ENCODE data around the gene DHX15. TPM values are rescaled to one million over a fixed set of nuclear protein-coding genes. Genes with fewer than 3 reads are reported as not detected.

DHX15 gene
- total and polyA plus RNA-seq, 2 of the 8 experiments (the other 6 are each of a cell fraction or from before 2014, with no cell fraction given), result 126 to 286 TPM

DNA sequence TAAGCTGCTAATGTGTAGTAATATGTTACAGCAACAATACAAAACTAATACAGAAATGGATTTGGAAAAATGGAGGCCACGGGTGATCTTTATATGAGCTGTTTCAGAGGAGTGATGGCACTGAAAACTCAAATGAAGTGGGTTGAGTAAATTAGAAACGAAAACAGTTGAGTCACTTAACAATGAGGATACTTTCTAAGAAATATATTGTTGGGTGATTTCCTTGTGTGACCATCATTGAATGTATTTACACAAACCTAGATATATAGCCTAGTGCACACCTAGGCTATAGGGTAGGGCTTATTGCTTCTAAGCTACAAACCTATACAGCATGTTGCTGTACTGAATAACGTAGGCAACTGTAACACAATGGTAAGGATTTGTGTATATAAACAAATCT, 30.5 kb upstream of the DHX15 start (continued):
- TF ChIP-seq, protein P1, sequence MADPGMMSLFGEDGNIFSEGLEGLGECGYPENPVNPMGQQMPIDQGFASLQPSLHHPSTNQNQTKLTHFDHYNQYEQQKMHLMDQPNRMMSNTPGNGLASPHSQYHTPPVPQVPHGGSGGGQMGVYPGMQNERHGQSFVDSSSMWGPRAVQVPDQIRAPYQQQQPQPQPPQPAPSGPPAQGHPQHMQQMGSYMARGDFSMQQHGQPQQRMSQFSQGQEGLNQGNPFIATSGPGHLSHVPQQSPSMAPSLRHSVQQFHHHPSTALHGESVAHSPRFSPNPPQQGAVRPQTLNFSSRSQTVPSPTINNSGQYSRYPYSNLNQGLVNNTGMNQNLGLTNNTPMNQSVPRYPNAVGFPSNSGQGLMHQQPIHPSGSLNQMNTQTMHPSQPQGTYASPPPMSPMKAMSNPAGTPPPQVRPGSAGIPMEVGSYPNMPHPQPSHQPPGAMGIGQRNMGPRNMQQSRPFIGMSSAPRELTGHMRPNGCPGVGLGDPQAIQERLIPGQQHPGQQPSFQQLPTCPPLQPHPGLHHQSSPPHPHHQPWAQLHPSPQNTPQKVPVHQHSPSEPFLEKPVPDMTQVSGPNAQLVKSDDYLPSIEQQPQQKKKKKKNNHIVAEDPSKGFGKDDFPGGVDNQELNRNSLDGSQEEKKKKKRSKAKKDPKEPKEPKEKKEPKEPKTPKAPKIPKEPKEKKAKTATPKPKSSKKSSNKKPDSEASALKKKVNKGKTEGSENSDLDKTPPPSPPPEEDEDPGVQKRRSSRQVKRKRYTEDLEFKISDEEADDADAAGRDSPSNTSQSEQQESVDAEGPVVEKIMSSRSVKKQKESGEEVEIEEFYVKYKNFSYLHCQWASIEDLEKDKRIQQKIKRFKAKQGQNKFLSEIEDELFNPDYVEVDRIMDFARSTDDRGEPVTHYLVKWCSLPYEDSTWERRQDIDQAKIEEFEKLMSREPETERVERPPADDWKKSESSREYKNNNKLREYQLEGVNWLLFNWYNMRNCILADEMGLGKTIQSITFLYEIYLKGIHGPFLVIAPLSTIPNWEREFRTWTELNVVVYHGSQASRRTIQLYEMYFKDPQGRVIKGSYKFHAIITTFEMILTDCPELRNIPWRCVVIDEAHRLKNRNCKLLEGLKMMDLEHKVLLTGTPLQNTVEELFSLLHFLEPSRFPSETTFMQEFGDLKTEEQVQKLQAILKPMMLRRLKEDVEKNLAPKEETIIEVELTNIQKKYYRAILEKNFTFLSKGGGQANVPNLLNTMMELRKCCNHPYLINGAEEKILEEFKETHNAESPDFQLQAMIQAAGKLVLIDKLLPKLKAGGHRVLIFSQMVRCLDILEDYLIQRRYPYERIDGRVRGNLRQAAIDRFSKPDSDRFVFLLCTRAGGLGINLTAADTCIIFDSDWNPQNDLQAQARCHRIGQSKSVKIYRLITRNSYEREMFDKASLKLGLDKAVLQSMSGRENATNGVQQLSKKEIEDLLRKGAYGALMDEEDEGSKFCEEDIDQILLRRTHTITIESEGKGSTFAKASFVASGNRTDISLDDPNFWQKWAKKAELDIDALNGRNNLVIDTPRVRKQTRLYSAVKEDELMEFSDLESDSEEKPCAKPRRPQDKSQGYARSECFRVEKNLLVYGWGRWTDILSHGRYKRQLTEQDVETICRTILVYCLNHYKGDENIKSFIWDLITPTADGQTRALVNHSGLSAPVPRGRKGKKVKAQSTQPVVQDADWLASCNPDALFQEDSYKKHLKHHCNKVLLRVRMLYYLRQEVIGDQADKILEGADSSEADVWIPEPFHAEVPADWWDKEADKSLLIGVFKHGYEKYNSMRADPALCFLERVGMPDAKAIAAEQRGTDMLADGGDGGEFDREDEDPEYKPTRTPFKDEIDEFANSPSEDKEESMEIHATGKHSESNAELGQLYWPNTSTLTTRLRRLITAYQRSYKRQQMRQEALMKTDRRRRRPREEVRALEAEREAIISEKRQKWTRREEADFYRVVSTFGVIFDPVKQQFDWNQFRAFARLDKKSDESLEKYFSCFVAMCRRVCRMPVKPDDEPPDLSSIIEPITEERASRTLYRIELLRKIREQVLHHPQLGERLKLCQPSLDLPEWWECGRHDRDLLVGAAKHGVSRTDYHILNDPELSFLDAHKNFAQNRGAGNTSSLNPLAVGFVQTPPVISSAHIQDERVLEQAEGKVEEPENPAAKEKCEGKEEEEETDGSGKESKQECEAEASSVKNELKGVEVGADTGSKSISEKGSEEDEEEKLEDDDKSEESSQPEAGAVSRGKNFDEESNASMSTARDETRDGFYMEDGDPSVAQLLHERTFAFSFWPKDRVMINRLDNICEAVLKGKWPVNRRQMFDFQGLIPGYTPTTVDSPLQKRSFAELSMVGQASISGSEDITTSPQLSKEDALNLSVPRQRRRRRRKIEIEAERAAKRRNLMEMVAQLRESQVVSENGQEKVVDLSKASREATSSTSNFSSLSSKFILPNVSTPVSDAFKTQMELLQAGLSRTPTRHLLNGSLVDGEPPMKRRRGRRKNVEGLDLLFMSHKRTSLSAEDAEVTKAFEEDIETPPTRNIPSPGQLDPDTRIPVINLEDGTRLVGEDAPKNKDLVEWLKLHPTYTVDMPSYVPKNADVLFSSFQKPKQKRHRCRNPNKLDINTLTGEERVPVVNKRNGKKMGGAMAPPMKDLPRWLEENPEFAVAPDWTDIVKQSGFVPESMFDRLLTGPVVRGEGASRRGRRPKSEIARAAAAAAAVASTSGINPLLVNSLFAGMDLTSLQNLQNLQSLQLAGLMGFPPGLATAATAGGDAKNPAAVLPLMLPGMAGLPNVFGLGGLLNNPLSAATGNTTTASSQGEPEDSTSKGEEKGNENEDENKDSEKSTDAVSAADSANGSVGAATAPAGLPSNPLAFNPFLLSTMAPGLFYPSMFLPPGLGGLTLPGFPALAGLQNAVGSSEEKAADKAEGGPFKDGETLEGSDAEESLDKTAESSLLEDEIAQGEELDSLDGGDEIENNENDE (IDR thresholded peaks at IDR 0.05; ENCODE audit: insufficient replicate concordance, low read length), result no peak
- TF ChIP-seq, protein P2, sequence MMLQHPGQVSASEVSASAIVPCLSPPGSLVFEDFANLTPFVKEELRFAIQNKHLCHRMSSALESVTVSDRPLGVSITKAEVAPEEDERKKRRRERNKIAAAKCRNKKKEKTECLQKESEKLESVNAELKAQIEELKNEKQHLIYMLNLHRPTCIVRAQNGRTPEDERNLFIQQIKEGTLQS (IDR thresholded peaks at IDR 0.05; ENCODE audit: insufficient read depth, low read depth, low read length), result no peak
- TF ChIP-seq MAFK (IDR thresholded peaks at IDR 0.05; ENCODE audit: low read depth, low read length), result no peak
